Stimulated activated naive CD4-positive, alpha-beta T cell treated with Interleukin-2 at 50 U/mL for 16 hours (primary cell): ENCODE results near the gene TRMT2B.
"Not testable (repeated sequence)": the region's sequence is repeated elsewhere in the genome, so short reads cannot be mapped to it uniquely, and the experiment has no call there.

Source experiments
- DNase-seq: peaks from one replicate; lab custom pipeline; 2025; lab: John Stamatoyannopoulos, UW

TRMT2B gene

GRCh38 chrX:101009090-101009489 is 42.8 kb downstream of the TRMT2B start:
- no peak for DNase-seq

- no peak for DNase-seq
Observed at GRCh38 chrX:100999451-100999850, 52.5 kb downstream of the TRMT2B start.

- peak; percentile 5 for DNase-seq
Observed at GRCh38 chrX:100995469-100995868, 56.4 kb downstream of the TRMT2B start.

- DNase-seq: no peak
Observed at GRCh38 chrX:100994352-100995281, 57.3 kb downstream of the TRMT2B start.

GRCh38 chrX:100990139-100990538 is 61.8 kb downstream of the TRMT2B start:
- DNase-seq: no peak

- no peak for DNase-seq
Observed at GRCh38 chrX:100984818-100985217, 67.1 kb downstream of the TRMT2B start.

GRCh38 chrX:100981498-100981845 is 70.4 kb downstream of the TRMT2B start:
- DNase-seq: not testable (repeated sequence)

GRCh38 chrX:100980608-100981497 is 71.1 kb downstream of the TRMT2B start:
- no peak for DNase-seq

GRCh38 chrX:100979881-100980607 is 71.9 kb downstream of the TRMT2B start:
- no peak for DNase-seq

GRCh38 chrX:100976211-100976610 is 75.7 kb downstream of the TRMT2B start:
- no peak for DNase-seq

- no peak for DNase-seq
Observed at GRCh38 chrX:100975212-100975611, 76.7 kb downstream of the TRMT2B start.

- DNase-seq: no peak
Observed at GRCh38 chrX:100973411-100973810, 78.5 kb downstream of the TRMT2B start.

- DNase-seq: no peak
Observed at GRCh38 chrX:100969936-100970335, 82.0 kb downstream of the TRMT2B start.

- DNase-seq: no peak
Observed at GRCh38 chrX:100969408-100969807, 82.5 kb downstream of the TRMT2B start, which contains the start of gene ARL13A. Gene ARL13A (plus strand): TSS chrX:100969708. CDS start chrX:100973690, 3,982 bp downstream.

GRCh38 chrX:100964362-100964761 is 87.5 kb downstream of the TRMT2B start:
- no peak for DNase-seq

GRCh38 chrX:100962811-100963210 is 89.1 kb downstream of the TRMT2B start:
- DNase-seq: no peak
